Measurements from ENCODE around the gene ITPRID1.
A peak's percentile ranks its signal among the peaks of the same experiment; 100 is the strongest.

The ITPRID1 gene

DNA sequence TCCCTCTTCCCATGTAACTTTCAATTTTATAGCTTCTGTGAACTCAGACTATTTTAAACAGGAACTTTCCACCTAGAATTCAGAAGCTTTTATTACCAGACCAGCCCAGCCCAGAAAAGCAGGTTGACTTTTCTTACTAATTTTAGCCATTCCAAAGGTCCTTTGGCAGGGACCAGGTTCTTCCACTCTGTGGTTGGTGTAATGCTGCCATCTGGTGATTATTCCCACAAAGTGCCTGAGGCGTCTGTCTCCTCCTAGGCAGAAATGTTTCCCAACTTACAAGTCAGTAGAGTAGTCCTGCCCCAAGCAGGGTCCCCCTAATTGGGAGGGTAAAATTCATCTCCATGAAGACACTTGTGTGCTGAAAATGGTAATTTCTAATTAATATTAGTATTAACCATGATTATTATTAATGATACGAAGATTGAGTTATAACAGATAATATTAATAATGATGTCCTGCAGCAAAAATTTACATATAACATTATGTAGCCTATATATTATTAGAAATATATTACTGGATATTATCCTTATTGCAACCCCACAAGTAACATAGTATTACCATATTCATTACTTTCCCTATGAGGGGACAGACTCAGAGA is 120.1 kb downstream of the ITPRID1 start:
- DNase-seq (ENCODE audit: low spot score), result peak; percentile 76

DNA sequence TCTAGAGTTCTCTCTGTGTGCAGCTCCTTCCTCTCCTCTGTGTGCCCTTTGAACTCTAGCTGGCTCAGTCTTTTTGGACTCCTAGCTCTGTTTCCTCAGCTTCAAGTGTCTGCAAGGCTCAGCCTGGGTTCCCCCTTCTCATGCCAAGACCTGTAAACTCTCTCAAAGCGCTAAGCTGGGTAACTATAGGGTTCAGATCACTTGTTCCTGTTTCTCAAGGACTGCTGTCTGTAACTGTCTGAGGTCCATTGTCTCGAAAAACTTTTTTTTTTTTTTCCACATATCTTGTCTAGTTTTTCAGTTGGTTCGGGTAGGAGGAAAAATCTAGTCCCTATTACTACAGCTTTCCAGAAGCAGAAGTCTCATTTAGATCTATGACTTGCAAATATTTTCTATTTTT is 126.5 kb downstream of the ITPRID1 start:
- DNase-seq (ENCODE audit: low spot score), result no peak

DNA sequence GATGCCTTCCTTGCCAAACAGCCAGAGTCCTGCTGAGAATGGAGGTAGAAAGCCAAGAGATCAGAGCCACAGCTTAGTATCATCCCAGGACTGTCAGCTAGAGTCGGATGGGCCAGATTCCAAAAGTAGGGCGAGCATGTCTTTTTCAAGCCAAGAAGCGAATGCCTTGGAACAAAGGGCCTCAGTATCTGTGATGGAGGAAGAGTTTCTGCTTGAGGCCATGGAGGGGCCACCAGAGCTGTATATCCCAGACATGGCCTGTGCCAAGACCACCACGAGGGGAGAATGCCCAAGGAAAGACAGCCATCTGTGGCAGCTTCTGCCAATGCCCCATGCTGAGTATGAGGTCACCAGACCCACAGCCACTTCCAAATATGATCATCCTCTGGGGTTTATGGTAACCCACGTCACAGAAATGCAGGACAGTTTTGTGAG is 128.8 kb downstream of the ITPRID1 start:
- DNase-seq (ENCODE audit: low spot score), result no peak

DNA sequence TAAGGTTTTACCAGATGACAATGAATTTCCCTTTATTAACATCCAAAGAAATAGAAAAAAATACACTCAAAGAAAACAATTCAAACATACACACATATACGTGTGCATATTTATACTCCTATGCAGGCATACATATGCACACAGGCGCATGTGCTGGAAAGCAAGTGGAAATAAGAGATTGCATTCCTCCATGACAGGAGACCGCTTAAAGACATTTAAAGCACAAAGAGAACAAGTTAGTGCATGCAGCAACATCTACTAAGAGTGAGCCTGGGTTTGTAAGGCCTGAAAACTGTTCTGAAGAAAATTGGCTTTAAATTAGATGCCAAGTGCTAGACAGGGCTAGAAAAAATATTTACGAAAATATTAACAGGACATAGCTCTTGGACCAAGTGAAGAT is 133.1 kb downstream of the ITPRID1 start:
- no peak for DNase-seq (ENCODE audit: low spot score)

DNA sequence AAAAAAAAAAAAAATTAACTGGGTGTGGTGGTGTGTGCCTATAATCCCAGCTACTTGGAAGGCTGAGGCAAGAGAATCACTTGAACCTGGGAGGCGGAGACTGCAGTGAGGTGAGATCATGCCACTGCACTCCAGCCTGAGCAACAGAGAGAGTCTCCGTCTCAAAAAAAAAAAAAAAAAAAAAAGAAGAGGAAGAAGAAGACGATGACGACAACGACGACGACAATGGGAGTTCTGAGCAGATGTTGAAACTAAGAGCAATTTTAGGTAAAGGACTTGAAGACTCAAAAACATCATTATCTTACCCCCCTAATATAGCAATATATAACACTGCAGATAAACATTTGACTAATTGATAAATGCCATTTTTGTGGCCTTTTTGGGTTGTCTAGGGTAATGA is 133.6 kb downstream of the ITPRID1 start:
- no peak for DNase-seq (ENCODE audit: low spot score)

DNA sequence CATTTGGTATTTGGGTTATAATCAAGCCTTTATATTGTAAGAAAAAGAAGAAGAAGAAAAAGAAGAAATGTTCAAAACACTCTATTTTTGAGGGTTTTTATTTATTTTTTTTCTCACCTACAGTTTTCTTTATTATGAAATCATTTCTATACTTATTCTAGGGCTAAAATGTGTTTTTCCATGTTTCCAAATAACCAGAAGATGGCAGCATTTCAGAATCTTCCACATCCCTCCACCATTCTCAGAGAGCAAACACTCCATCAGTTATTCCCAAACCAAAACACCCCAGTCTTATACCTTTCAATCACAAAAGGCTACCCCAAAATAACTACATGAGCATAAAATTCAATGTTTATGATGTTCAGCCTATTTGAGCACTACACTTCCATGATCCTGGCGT is 134.4 kb downstream of the ITPRID1 start:
- no peak for DNase-seq (ENCODE audit: low spot score)

DNA sequence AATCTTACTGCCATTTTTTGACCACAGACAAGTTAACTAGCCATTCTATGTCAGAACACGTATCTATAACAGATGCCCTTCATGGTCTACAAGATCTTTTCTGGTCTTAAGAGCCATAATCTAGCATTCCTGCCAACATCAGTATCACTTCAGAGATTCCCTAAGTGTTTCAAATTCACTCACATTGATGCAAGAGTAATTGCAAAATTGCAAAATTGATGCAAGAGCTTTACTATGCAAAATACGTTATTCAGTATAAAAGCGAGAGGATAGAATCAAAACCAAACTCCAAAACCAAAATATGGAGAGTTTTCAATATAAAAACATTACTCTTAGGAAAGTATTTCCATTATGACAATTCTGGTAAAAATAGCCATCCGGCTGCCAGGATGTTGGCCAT is 135.0 kb downstream of the ITPRID1 start:
- no peak for DNase-seq (ENCODE audit: low spot score)

DNA sequence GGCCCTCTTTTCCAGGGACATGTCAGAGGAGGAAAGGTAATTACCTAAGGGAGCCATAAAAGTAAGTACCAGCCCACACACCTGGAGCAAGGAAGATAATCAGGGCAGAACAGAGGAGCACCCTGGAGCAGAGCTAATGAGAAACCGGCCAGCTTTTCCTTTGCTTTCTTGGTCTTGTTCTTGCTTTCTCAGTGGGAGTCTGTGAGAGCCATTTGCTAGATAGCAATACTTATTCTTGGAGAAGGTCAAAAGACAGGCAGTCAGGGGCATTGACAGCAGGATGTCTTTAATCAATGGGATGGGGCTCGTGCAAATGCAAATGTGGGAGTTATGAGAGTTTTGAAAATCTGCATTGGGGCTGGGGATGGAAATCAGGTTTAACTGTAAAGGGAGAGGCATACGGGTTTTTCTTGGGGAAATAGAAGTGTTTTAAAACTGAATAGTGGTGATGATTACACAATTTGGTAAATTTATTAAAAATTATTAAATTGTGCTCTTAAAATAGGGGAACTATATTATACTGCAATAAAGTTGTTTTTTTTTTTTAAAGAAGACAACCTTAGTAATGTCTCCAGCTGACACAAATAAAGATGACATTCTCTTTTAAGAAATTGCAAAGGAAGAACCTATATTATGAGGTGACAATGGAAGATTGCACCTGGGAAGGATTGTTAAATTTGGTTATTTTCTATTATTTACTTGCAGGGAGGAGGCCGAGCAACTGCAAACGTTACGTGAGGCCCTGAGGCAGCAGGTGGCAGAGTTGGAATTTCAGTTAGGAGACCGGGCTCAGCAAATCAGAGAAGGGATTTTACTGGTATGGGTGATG is 137.6 kb downstream of the ITPRID1 start:
- no peak for DNase-seq (ENCODE audit: low spot score)

DNA sequence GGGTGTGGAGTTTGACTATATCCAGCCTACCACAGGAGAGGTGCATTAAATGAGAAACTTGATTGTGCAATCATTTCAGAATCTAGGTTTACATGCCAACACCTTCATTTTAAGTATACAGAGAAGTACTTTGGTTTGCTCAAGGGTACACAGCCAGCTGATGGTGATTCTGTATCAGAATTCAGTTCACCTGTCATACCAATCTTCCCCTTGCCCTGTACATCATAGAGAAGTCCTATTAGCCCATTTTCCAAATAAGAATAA is 138.1 kb downstream of the ITPRID1 start:
- DNase-seq (ENCODE audit: low spot score), result no peak

DNA sequence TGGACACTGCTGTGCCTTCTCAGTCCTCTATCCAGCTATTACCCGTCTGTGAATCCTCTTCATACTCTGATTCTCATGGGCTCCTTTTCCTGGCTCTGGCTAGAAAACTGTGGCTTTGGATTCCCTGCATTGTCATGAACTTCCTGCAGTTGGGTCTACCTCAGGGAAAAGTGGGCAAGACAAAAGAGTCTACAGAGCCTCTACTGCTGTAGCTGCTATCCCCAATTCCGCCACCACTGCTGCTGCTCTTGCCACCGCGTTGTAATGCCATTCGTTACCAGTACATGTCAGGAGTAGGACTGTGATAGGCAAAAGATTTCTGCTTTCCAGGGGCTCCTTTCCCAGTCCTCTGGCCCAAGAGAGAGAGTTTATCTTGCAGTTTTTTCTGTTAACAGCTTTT is 149.2 kb downstream of the ITPRID1 start:
- DNase-seq (ENCODE audit: low spot score), result peak; percentile 45

DNA sequence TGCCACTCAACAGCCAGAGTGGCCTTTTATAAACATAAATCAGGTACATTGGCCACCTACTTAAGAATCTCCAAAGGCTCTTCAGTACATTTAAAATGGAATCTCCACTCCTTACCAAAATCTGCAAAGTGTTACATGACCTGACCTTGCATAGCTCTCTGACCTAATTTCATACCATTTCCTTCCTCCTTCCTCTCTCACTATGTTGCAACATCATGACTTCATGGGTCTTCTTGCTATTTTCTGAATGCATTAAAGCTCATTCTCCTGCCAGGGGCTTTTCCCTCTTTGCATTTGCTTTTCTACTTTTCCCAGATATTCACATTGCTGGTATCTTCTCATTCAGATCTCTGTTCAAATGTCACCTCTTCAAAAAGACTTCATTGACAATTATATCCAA is 151.0 kb downstream of the ITPRID1 start:
- DNase-seq (ENCODE audit: low spot score), result no peak

DNA sequence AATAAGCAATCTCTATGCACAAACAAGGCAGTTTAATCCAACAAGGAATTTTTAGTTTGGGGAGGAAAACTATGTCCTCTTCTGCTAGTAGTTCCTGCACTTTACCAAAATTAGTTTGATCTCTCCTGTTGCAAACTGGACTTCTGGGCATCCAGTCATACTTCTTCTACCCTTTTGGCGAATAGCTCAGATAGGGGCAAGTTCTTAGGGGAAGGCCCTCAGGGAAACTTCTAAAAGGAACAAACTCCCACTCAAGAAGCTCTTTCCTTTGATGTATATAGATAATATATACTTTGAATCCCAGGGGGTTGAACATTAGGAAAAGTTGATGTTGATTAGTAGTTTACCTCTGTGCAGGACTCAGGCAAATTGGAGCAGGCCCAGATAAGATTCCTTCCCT is 151.7 kb downstream of the ITPRID1 start:
- DNase-seq (ENCODE audit: low spot score), result no peak

DNA sequence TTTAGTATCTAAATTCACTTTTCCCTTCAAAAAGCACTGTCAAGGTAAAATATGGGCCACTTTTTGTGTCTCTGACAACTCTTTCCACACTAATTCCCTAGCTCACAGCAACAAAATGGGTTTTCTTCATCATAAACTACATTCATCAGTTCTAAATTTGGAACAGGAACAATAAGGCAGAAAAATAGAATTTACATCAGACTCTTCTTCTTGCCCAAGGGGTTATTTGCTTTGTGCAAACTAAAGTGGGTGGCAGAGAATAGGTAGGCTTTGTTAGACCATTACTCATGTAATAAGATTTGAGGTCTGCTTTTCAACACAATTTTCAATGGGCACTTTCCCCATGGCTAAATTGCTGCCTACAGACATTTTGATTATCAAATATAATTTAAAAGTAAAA is 155.6 kb downstream of the ITPRID1 start:
- no peak for DNase-seq (ENCODE audit: low spot score)

DNA sequence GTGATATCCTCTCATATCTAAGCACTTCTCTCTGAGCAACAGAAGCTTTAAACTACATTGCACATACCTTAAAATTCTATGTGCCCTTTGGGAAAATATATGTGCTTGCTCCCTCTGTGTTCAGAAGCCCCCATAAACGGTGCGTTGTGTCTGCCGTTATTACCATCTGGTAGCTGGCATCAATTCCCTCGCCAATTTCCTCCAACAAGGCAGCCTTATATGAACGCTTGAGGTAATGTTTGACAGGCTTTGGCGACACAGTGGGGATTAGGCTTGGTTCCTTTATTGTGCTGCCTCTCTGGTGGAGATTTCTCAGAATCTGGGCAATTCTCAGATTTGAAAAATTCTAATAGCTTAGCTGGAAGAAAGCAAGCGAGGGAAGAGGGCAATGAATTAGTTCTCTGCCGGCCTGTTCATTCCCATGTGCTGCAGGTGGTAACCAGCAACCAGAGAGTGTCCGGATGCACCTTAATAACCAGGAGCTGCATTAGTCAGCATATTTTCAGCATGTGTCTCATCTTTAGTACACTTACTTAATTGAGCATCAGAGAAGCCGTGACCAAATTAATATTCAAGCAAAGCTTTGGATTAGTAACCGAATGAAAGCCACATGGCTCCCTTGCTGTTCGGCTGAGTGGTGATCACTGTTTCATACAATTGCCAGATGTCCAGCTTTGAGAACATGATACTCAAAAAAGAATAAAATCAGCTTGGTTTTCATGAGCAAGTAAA is 165.8 kb downstream of the ITPRID1 start:
- no peak for DNase-seq (ENCODE audit: low spot score)

DNA sequence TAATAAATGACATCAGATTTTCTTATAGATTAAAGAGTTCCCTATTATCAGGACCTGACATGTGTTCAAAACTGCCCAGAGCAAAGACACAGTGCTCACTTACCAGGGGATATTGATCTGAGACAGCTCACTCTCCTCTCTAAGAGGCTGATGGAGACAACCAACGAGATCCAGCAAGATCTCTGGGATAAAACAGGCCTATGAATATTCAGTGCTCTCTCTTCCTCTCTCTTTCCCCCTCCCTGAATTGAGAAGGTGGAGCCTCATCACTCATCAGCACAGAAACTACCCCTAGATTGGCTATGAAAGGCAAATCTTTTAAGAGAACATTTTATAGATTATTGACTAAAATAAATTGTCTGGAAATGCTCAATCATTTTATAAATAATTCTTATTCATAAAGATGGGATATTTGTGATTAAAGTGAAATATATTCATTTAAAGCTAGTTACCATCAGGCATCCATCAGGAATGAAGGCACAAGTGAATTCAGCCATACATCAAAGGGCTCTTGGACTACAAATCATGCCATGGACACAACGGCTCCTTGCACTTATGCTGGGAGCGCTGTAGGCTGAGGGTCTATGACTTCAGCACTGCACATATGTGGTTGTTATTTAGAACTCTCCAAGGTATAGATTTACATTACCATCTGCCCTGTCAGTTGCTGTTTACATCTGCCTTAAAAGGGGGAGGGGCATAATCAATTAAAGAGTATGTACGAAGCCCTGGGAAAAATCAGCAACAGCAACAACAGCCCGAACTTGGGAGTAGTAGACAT is 169.7 kb downstream of the ITPRID1 start:
- no peak for DNase-seq (ENCODE audit: low spot score)

DNA sequence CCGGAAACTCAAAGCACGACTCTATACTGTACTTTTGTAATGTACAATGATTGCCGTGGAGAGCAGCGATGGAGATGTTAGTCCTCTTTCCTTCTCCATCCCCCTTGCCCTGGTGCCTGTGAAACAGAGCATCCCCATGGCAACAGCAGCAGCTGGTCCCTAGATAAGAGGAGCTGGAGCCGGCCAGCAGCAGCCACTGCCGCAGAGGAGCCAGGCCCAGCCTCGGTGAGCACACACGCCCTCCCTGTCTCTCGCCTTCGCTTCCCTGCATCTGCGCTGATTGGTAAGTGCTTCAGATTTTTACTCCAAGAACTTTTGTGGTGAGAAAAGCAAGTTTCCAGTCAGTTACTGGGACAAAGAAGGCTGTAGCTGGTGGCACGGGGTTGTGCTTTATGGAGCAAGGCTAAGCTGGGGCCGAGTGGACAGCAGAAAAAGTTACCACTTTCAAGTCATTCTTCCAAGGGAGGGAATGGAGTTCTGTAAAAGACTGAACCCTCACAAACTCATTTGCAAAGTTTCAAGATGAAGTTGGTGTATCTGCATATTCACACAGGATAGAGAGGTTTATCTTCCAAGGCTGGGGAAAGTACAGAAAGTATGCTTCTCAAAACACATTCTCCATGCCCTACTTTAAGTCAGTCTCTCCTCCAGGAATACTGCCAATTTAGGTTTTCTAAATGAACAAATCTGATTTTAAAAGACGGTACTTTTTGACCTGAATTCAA is 173.3 kb downstream of the ITPRID1 start, which contains the start of gene PPP1R17:
Gene PPP1R17 (plus strand): TSS at position 192 of the 725 bp plus-strand sequence. CDS start 5,227 bp downstream, outside the sequence.
- DNase-seq (ENCODE audit: low spot score), result no peak

DNA sequence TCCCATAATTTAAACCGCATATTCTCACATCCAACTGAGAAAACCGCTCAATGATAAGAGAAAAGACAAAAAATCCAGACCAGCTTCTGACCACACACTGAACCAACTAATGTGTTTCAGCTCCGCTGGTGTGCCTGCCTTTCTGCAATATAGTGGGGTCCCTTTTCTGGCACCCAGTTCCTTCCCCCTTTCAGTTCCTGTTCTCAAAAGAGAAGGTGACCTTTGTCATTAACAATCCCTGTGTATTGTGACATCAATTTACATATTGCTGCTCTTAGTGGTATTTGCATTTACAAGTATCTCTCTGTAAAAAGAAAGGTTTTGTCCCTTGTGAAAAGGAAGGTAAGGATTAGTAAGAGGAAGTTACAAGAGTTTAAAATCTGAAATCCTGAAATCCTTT is 174.5 kb downstream of the ITPRID1 start:
- no peak for DNase-seq (ENCODE audit: low spot score)

DNA sequence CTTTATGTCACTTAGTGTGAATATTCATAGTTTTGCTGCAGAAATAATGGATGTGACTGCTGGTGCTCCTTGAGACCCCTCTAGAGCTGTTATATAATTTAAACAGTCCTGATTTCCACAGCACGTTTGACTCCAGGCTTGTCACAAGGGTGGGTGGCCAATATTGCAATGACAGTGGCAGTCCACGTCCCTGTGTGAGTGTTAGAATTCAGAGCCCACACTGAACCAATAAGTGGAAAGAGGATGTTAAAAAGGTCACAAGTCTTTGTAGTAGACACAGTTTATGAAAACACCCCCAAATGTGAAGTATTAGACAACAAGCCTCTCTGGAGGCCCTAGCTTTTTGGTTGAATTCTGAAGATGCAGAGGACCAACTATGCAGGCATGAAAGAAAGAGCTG is 175.1 kb downstream of the ITPRID1 start:
- no peak for DNase-seq (ENCODE audit: low spot score)

DNA sequence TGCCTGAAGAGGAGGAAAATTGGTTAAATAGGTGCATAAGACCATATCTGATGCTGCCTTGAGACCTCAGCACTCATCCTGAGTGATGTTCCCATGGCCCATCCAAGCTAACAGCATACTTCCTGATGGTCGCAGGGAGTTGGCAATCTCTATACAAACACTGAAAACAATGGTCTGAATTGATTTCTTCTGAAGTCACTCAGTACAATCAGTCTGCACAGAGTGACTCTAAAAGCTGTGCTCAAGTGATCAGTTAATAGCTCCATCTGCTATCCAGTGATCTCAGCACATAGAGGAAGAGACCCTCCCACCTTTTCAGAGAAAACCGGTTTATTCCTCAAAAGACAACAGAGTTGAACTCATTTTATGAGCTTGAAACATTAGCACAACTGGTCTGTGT is 177.0 kb downstream of the ITPRID1 start:
- no peak for DNase-seq (ENCODE audit: low spot score)

DNA sequence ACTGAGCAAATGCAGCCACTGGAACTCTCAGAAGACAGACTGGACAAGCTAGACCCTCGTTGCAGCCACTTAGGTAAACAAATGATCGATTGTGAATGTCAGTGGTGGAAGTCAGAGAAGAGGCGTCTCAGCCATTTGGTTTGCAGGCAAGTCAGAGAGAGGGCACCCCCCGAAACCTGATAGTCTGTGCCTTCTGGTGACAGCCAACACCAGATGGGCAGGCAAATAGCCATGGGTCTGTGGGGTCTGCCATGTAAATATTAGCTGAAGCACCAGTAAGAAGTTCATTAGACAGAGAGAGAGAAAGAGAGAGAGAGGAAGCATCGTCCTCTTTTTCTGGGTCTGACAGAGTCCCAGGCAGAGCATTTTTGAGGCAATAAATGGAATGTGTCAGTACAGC is 178.6 kb downstream of the ITPRID1 start:
- no peak for DNase-seq (ENCODE audit: low spot score)

DNA sequence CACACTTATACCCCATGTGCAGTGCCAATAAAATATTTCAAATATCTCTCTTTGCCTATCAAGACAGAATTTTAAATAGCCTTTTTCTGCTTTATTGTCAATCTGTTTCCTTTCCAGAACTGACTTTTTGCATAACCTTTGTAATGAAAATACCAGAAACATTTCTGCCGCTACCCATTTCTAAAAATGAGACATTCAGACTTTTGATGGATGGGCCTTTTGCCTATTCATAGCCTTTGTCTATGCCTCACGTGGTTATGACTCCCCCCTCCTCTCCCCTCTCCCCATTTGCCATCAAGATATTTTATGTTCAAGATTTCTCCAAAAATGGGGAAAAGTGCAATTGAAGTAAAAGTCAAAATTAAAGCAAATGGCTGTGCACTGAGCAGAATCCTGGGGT is 179.0 kb downstream of the ITPRID1 start:
- DNase-seq (ENCODE audit: low spot score), result no peak
